Adrenal gland (tissue), 5 donors: Measurements from ENCODE around the gene KMT2D.
A peak's percentile ranks its signal among the peaks of the same experiment; 100 is the strongest.

Experiments used
- CTCF ChIP-seq, 6 experiments: fragments of 450-650 bp in 4 of 6; fragments of 200-600 bp in 2 of 6; sonication (generic) in 1 of 6; IDR thresholded peaks; 1 replicate in 5 of 6; 2 replicates in 1 of 6; pipeline versions ENCODE4 v1.5.1 to v1.8.0; 2016 to 2021; ENCODE audit warnings: antibody characterized with exemption in 6 of 6, mild to moderate bottlenecking in 2 of 6, moderate library complexity in 1 of 6
- POLR2A ChIP-seq, 2 donors: fragments of 450-650 bp; IDR thresholded peaks; one replicate each; pipeline ENCODE4 v1.6.1; 2017; ENCODE audit warnings: antibody characterized with exemption in 2 of 2, mild to moderate bottlenecking in 2 of 2, moderate library complexity in 1 of 2
- donor health status: DM: no; HTN: no; CAD: no.

- TF ChIP-seq CTCF (IDR thresholded peaks at IDR 0.05): peak in 1 of 6 experiments; percentile 19
- peak in 1 of 2 donors; percentile 23 for TF ChIP-seq POLR2A (IDR thresholded peaks at IDR 0.05)
Measured at GRCh38 chr12:49019443-49020324, 40.9 kb downstream of the KMT2D start.
